ENCODE results near the gene AHNAK. TPM values are rescaled to one million over a fixed set of nuclear protein-coding genes. Genes with fewer than 3 reads are reported as not detected.

AHNAK gene
- total and polyA plus RNA-seq, 4 donors = 22.6 to 110 (median 38.1) TPM

- no peaks in the 10 kb centered on the region for H3K36me3 ChIP-seq (ENCODE audit: control insufficient read depth in 4 of 4, insufficient read depth in 3 of 4, low read depth in 1 of 4, low read length in 3 of 4)
- H3K4me1 ChIP-seq (ENCODE audit: control insufficient read depth in 4 of 4, insufficient read depth in 4 of 4, low read length in 3 of 4) = peaks cover 2 to 14% (median 8%) of the 10 kb centered on the region in 4 donors
- H3K9ac ChIP-seq (ENCODE audit: low read depth in 1 of 2, low read length in 2 of 2) = no peak overlapping the region
- H3K27ac ChIP-seq (ENCODE audit: low read depth in 1 of 2, low read length in 2 of 2) = peak overlapping the region; percentile 26 to 40
- no peaks in the 10 kb centered on the region for H3K27me3 ChIP-seq (ENCODE audit: control insufficient read depth in 4 of 4, insufficient read depth in 4 of 4, low read length in 3 of 4)
- no peak overlapping the region for H3K4me3 ChIP-seq (ENCODE audit: low read depth in 1 of 3, low read length in 3 of 3)
- no peak for DNase-seq (ENCODE audit: low spot score)
- TF ChIP-seq REST (IDR thresholded peaks at IDR 0.05) (peak; percentile 73), RAD21 (IDR thresholded peaks at IDR 0.05) (no peak)
- no peaks in the 10 kb centered on the region for H3K9me3 ChIP-seq (ENCODE audit: control insufficient read depth in 4 of 4, low read length in 3 of 4)
- WGBS = 73% methylated on average over 23 of the region's 23 CpGs
Measured at GRCh38 chr11:62439785-62440602, 106.6 kb downstream of the AHNAK start.

- Histone ChIP-seq H3K4me1 (ENCODE audit: control insufficient read depth in 4 of 4, insufficient read depth in 4 of 4, low read length in 3 of 4) (peaks cover 0 to 13% (median 5%) of the 10 kb centered on the region in 4 donors), H3K9me3 (ENCODE audit: control insufficient read depth in 4 of 4, low read length in 3 of 4) (no peaks in the 10 kb centered on the region), H3K9ac (ENCODE audit: low read depth in 1 of 2, low read length in 2 of 2) (no peak overlapping the region), H3K4me3 (ENCODE audit: low read depth in 1 of 3, low read length in 3 of 3) (no peak overlapping the region), H3K36me3 (ENCODE audit: control insufficient read depth in 4 of 4, insufficient read depth in 3 of 4, low read depth in 1 of 4, low read length in 3 of 4) (no peaks in the 10 kb centered on the region), H3K27ac (ENCODE audit: low read depth in 1 of 2, low read length in 2 of 2) (no peak overlapping the region), H3K27me3 (ENCODE audit: control insufficient read depth in 4 of 4, insufficient read depth in 4 of 4, low read length in 3 of 4) (no peaks in the 10 kb centered on the region)
- TF ChIP-seq NR2F2 (IDR thresholded peaks at IDR 0.05) = peak; percentile 14
- TF ChIP-seq ATF3 (IDR thresholded peaks at IDR 0.05) = no peak
- TF ChIP-seq HNF4G (IDR thresholded peaks at IDR 0.05) = peak; percentile 64
- TF ChIP-seq REST (IDR thresholded peaks at IDR 0.05) = no peak
- TF ChIP-seq HNF4A (conservative IDR thresholded peaks at IDR 0.05) = peak; percentile 79 to 87
- no peak for TF ChIP-seq GABPA (IDR thresholded peaks at IDR 0.05 in 1 of 2, conservative IDR thresholded peaks at IDR 0.05 in 1 of 2)
- peak; percentile 66 to 71 for TF ChIP-seq RXRA (IDR thresholded peaks at IDR 0.05)
- TF ChIP-seq TAF1 (conservative IDR thresholded peaks at IDR 0.05) = no peak
- TF ChIP-seq CTCF (IDR thresholded peaks at IDR 0.05; ENCODE audit: low read depth, low read length, missing input control) = no peak
- TF ChIP-seq FOXA1 (IDR thresholded peaks at IDR 0.05) = no peak
- TF ChIP-seq SP1 (IDR thresholded peaks at IDR 0.05) = peak; percentile 80
- peak; percentile 44 for TF ChIP-seq YY1 (IDR thresholded peaks at IDR 0.05)
- TF ChIP-seq FOXA2 (IDR thresholded peaks at IDR 0.05) = no peak
- TF ChIP-seq EGR1 (IDR thresholded peaks at IDR 0.05; ENCODE audit: low read depth in 2 of 2) = no peak
- peak; percentile 33 for TF ChIP-seq MAX (IDR thresholded peaks at IDR 0.05)
- peak in 1 of 2 donors; percentile 50 for TF ChIP-seq JUND (IDR thresholded peaks at IDR 0.05)
- no peak for TF ChIP-seq ZBTB33 (IDR thresholded peaks at IDR 0.05)
- TF ChIP-seq RAD21 (IDR thresholded peaks at IDR 0.05) = peak in 1 of 2 donors; percentile 27
- no peak for DNase-seq (ENCODE audit: low spot score)
- WGBS = 38% methylated on average over 4 of the region's 4 CpGs
Measured at GRCh38 chr11:62438641-62439040, 108.0 kb downstream of the AHNAK start.
